HG03135 (cell line): Measurements from ENCODE around the gene GFOD2.
"Not testable (repeated sequence)": the region's sequence is repeated elsewhere in the genome, so short reads cannot be mapped to it uniquely, and the experiment has no call there.

Experiments
- ATAC-seq: cut with Tn5 transposase; IDR thresholded peaks from one replicate; pipeline ENCODE4 v1.9.1; 2021; ENCODE audit warnings: mild to moderate bottlenecking, moderate library complexity; ENCODE audit not compliant: unreplicated experiment

Gene GFOD2

GRCh38 chr16:67707210-67707609, 11.9 kb downstream of the GFOD2 start:
- ATAC-seq = no peak

GRCh38 chr16:67704110-67704509, 15.0 kb downstream of the GFOD2 start:
- no peak for ATAC-seq

- ATAC-seq = no peak
These were observed 15.5 kb downstream of the GFOD2 start for GRCh38 chr16:67703626-67704025.

- ATAC-seq = no peak
These were observed 17.0 kb downstream of the GFOD2 start for GRCh38 chr16:67702130-67702529.

GRCh38 chr16:67701420-67701819, 17.7 kb downstream of the GFOD2 start:
- no peak for ATAC-seq

- no peak for ATAC-seq
These were observed 19.9 kb downstream of the GFOD2 start for GRCh38 chr16:67699265-67699664.

- no peak for ATAC-seq
These were observed 21.5 kb downstream of the GFOD2 start for GRCh38 chr16:67697422-67698185.

- no peak for ATAC-seq
These were observed 24.5 kb downstream of the GFOD2 start for GRCh38 chr16:67694611-67695010.

GRCh38 chr16:67693517-67694285, 25.4 kb downstream of the GFOD2 start:
- ATAC-seq = not testable (repeated sequence)

GRCh38 chr16:67685388-67686112, 33.6 kb downstream of the GFOD2 start:
- no peak for ATAC-seq

GRCh38 chr16:67683767-67684166, 35.3 kb downstream of the GFOD2 start:
- no peak for ATAC-seq

GRCh38 chr16:67679935-67680897, 38.9 kb downstream of the GFOD2 start:
- ATAC-seq = no peak

GRCh38 chr16:67678354-67679023, 40.6 kb downstream of the GFOD2 start:
- ATAC-seq = no peak

- no peak for ATAC-seq
These were observed 41.4 kb downstream of the GFOD2 start for GRCh38 chr16:67677712-67678111.

GRCh38 chr16:67676939-67677338, 42.2 kb downstream of the GFOD2 start:
- no peak for ATAC-seq

GRCh38 chr16:67676516-67676915, 42.6 kb downstream of the GFOD2 start:
- no peak for ATAC-seq

GRCh38 chr16:67675999-67676398, 43.1 kb downstream of the GFOD2 start:
- no peak for ATAC-seq

GRCh38 chr16:67675579-67675935, 43.6 kb downstream of the GFOD2 start:
- no peak for ATAC-seq

GRCh38 chr16:67674851-67675578, 44.1 kb downstream of the GFOD2 start:
- ATAC-seq = no peak
